SU-DHL-6 (cell line): ENCODE data around the gene SLX9.

Experiments used
- H2AFZ ChIP-seq: fragments of 200-600 bp; sonication (generic); 2 replicates; pipeline ENCODE4 v1.6.1; 2014; ENCODE audit warnings: low read depth, mild to moderate bottlenecking, moderate library complexity, mixed read lengths, antibody characterized with exemption, low read length; ENCODE audit not compliant: severe bottlenecking
- H3F3A ChIP-seq: fragments of 200-600 bp; shearing (Covaris generic); 2 replicates; pipeline ENCODE4 v1.6.0; 2016; ENCODE audit warnings: antibody characterized with exemption, mild to moderate bottlenecking; ENCODE audit not compliant: insufficient read depth
- H3K27ac ChIP-seq: fragments of 200-600 bp; sonication (generic); 2 replicates; pipeline ENCODE4 v1.5.1; 2016; ENCODE audit warnings: low read depth, mild to moderate bottlenecking, low read length, moderate library complexity, mixed read lengths
- H3K27me3 ChIP-seq: fragments of 200-600 bp; sonication (generic), shearing (Covaris generic); 2 replicates; pipeline ENCODE4 v1.6.0; 2014; ENCODE audit warnings: mild to moderate bottlenecking, low read length
- H3K36me3 ChIP-seq: fragments of 200-600 bp; sonication (generic); 2 replicates; pipeline ENCODE4 v1.6.1; 2014; ENCODE audit warnings: mild to moderate bottlenecking, low read length, mixed read lengths
- H3K4me2 ChIP-seq: fragments of 300-600, 200-600 bp; shearing (Covaris generic), sonication (generic); 2 replicates; pipeline ENCODE4 v1.6.0; 2014; ENCODE audit warnings: low read length, low read depth, mild to moderate bottlenecking; ENCODE audit not compliant: poor library complexity, severe bottlenecking
- H3K4me3 ChIP-seq: fragments of 200-600 bp; sonication (generic); 2 replicates; pipeline ENCODE4 v1.5.1; 2014; ENCODE audit warnings: antibody characterized with exemption, low read length, mild to moderate bottlenecking, mixed read lengths; ENCODE audit not compliant: insufficient read depth, poor library complexity, severe bottlenecking
- H3K79me2 ChIP-seq: fragments of 200-600 bp; sonication (generic); 2 replicates; pipeline ENCODE4 v1.6.1; 2014; ENCODE audit warnings: mild to moderate bottlenecking, low read length, moderate library complexity; ENCODE audit not compliant: insufficient read depth
- H3K9ac ChIP-seq: fragments of 200-600 bp; sonication (generic); 2 replicates; pipeline ENCODE4 v1.7.0; 2014; ENCODE audit warnings: mild to moderate bottlenecking, low read length
- H3K9me2 ChIP-seq: fragments of 200-600 bp; sonication (generic); replicated peaks from 2 replicates; pipeline ENCODE4 v1.6.1; 2014; ENCODE audit warnings: low read length; ENCODE audit not compliant: insufficient read depth
- H3K9me3 ChIP-seq: fragments of 200-600 bp; sonication (generic); 2 replicates; pipeline ENCODE4 v1.6.1; 2014; ENCODE audit warnings: low read length, mixed read lengths; ENCODE audit not compliant: insufficient read depth
- H4K20me1 ChIP-seq: fragments of 200-600 bp; sonication (generic); 2 replicates; pipeline ENCODE4 v1.6.1; 2014; ENCODE audit warnings: low read depth, mild to moderate bottlenecking, antibody characterized with exemption, low read length, moderate library complexity, mixed read lengths
- CTCF ChIP-seq: fragments of 200-600 bp; sonication (generic); IDR thresholded peaks from one replicate; pipeline ENCODE4 v1.5.1; 2017; ENCODE audit warnings: antibody characterized with exemption, mild to moderate bottlenecking, low read length, moderate library complexity; ENCODE audit not compliant: insufficient read depth, poor library complexity, severe bottlenecking
- EZH2phosphoT487 ChIP-seq: fragments of 200-600 bp; sonication (generic), shearing (Covaris generic); conservative IDR thresholded peaks from 2 replicates; pipeline ENCODE4 v1.6.1; 2018; ENCODE audit warnings: mild to moderate bottlenecking, antibody characterized with exemption, low read length, moderate library complexity, mixed read lengths

Gene SLX9

GRCh38 chr21:44989537-44989886 lies 49.7 kb downstream of the SLX9 start:
- Histone ChIP-seq H3K4me2 (no peak overlapping the region), H3K27ac (no peak overlapping the region), H3K27me3 (no peaks in the 10 kb centered on the region), H3K4me3 (no peak overlapping the region), H3K9me2 (no peaks in the 10 kb centered on the region), H3K9me3 (no peaks in the 10 kb centered on the region), H4K20me1 (no peaks in the 10 kb centered on the region), H3K79me2 (no peaks in the 10 kb centered on the region), H3K9ac (no peak overlapping the region), H3K36me3 (no peaks in the 10 kb centered on the region), H2AFZ (no peak overlapping the region), H3F3A (no peaks in the 10 kb centered on the region)
- TF ChIP-seq CTCF (no peak), EZH2phosphoT487 (no peak)

- H3K36me3 ChIP-seq: no peaks in the 10 kb centered on the region
- no peaks in the 10 kb centered on the region for H4K20me1 ChIP-seq
- H3K9ac ChIP-seq: no peak overlapping the region
- H3K9me3 ChIP-seq: no peaks in the 10 kb centered on the region
- no peak overlapping the region for H2AFZ ChIP-seq
- H3K79me2 ChIP-seq: no peaks in the 10 kb centered on the region
- no peaks in the 10 kb centered on the region for H3F3A ChIP-seq
- TF ChIP-seq EZH2phosphoT487 (no peak), CTCF (no peak)
- H3K4me3 ChIP-seq: no peak overlapping the region
- H3K27ac ChIP-seq: no peak overlapping the region
- H3K4me2 ChIP-seq: no peak overlapping the region
- no peaks in the 10 kb centered on the region for H3K9me2 ChIP-seq
- no peaks in the 10 kb centered on the region for H3K27me3 ChIP-seq
Measured at GRCh38 chr21:44989943-44990780, 50.3 kb downstream of the SLX9 start.

GRCh38 chr21:44990921-44991320 lies 51.1 kb downstream of the SLX9 start:
- Histone ChIP-seq H3F3A (no peaks in the 10 kb centered on the region), H3K27ac (no peak overlapping the region), H3K79me2 (no peaks in the 10 kb centered on the region), H3K9ac (no peak overlapping the region), H3K9me2 (no peaks in the 10 kb centered on the region), H3K4me2 (no peak overlapping the region), H3K27me3 (no peaks in the 10 kb centered on the region), H3K4me3 (no peak overlapping the region), H3K36me3 (no peaks in the 10 kb centered on the region), H2AFZ (no peak overlapping the region), H4K20me1 (no peaks in the 10 kb centered on the region), H3K9me3 (no peaks in the 10 kb centered on the region)
- TF ChIP-seq EZH2phosphoT487 (no peak), CTCF (no peak)
